GM21528 (cell line): Measurements from ENCODE around the gene MBD3L3.
"Not testable (repeated sequence)": the region's sequence is repeated elsewhere in the genome, so short reads cannot be mapped to it uniquely, and the experiment has no call there.

Source experiments
- ATAC-seq: cut with Tn5 transposase; IDR thresholded peaks from one replicate; pipeline ENCODE4 v1.9.1; 2021; ENCODE audit warnings: mild to moderate bottlenecking, moderate library complexity; ENCODE audit not compliant: unreplicated experiment, low FRiP score

The MBD3L3 gene

DNA sequence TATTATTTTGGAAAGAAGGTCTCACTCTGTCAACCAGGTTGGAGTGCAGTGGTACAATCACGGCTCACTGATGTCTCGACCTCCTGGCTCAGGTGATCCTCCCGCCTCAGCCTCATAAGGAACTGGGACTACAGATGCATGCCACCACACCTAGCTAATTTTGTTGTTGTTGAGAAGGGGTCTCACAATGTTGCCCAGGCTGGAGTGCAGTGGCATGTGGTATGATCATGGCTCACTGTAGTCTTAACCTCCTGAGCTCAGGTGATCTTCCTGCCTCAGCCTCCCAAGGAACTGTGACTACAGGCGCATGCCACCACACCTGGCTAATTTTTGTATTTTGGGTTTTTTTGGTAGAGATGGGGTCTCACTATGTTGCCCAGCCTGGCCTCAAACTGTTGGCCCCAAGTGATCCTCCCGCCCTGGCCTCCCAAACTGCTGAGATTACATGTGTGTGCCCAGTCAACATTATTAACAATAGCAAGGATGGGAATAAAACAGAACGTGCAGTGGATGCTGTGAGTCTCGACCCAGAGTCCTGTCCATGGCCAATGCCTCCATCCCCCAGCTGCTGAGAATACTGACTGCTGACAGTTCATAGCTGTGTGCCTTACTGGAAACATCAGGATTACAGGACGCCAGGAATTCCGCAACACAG lies 5.4 kb upstream of the MBD3L3 start:
- no peak for ATAC-seq

DNA sequence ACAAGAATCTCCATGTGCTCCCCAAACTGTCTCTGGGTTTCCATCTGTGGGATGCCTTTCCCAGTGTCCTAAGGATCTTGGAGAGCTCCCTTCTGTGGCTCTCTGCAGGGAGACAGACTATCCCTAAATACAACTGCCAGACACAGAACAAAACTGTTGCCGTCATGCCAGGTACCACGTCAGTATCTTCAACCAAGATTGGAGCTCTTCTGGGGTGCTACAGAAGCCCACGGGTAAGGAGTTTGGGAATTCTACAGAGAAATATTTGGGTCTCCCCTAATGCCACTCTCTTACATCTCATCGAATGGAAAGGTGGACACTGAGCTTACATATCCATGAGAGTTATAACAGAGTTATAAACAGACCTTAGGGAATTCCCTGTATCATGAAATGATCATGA lies 4.9 kb upstream of the MBD3L3 start:
- ATAC-seq, result no peak

DNA sequence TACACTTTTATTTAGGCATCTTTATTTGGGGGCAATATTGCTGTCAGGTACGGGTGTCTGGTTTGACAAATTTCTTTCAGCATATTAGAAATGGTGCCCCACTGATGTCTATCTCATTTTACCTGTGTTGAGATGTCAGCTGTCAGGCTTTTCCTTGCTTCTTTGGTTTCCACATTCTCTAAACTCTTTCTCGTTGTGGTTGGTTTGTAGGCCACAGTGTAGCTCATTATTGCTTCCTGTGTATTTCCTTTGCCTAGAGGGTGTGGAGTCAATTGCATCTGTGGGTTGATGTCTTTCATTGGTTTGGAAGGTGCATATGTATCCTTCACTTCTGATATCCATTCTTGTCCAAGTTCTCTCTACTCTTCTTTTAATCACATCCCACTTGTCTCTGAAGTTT lies 1.5 kb upstream of the MBD3L3 start:
- ATAC-seq, result not testable (repeated sequence)

DNA sequence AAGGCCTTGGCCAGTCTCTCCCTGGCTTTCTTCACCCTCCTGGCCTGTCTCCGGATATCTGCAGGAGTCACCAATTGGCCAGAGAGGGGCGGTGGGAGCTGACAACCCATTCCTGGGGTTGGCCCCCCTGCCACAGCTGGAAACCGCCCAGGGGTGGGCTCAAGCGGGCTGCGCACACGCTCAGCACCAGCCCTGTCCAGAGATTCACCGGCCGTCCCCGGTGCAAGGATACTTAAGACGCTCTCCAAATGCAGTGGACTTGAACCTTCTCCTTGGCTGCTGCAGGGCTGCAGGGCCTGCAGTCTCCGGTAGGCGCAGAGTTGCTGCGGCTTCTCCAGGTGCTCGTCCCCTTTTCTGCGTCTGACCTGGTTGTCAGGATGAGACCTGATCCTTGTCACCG lies 2.1 kb downstream of the MBD3L3 start:
- not testable (repeated sequence) for ATAC-seq

DNA sequence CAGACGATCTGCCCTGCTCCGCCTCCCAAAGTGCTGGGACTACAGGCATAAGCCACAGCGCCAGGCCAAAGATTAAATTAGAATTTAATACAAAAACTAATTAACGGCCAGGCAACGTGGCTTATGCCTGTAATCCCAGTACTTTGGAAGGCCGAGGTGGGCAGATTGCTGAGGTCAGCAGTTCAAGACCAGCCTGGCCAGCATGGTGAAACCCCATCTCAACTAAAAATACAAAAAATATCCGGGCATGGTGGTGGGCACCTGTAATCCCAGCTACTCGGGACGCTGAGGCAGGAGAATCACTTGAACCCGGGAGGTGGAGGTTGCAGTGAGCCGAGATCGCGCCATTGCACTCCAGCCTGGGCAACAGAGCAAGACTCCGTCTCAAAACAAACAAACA lies 2.8 kb downstream of the MBD3L3 start:
- not testable (repeated sequence) for ATAC-seq

DNA sequence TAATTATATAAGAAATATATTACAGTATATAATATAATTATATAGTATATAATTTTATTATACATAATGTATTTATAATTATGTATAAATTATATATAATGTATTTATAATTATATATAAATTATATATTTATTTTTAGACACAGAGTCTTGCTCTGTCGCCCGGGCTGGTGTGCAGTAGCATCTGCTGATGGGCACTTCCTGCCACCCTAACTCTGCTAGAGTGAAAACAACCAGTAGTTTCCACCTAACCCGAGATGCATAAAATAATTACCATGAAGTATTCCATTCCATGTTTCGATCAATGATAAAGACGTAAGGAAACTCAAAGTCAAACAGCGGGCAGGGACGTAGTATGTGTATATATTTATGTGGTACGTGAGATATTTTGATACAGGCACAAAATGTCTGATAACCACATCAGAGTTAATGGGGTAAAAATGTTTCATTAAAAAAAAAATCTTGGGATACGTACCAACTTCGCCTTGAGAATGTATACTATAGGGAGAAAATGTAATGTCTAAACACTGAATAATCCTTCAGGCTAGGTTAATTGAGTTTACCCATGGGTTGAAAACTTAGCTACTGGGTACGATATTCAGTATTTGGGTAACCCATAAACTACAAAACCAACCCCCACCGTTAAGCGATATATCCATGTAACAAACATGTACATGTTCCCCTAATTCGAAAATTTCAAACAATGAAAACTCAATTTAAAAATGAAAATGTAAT lies 3.7 kb downstream of the MBD3L3 start:
- not testable (repeated sequence) for ATAC-seq

DNA sequence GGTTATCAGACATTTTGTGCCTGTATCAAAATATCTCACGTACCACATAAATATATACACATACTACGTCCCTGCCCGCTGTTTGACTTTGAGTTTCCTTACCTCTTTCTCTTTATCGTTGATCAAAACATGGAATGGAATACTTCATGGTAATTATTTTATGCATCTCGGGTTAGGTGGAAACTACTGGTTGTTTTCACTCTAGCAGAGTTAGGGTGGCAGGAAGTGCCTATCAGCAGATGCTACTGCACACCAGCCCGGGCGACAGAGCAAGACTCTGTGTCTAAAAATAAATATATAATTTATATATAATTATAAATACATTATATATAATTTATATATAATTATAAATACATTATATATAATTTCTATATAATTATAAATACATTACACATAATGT lies 5.6 kb downstream of the MBD3L3 start:
- not testable (repeated sequence) for ATAC-seq

DNA sequence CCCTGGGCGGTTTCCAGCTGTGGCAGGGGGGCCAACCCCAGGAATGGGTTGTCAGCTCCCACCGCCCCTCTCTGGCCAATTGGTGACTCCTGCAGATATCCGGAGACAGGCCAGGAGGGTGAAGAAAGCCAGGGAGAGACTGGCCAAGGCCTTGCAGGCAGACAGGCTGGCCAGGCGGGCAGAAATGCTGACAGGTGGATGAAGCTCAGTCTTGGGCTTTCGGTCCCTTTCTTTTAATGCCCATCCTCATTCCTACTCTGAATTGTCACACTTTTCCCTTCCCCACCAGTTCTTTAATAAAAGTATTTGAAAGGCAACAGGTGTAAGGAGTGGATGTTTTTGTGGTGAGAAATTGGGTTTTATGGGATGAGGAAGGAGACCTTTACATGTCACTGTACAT lies 7.1 kb downstream of the MBD3L3 start:
- ATAC-seq, result not testable (repeated sequence)

DNA sequence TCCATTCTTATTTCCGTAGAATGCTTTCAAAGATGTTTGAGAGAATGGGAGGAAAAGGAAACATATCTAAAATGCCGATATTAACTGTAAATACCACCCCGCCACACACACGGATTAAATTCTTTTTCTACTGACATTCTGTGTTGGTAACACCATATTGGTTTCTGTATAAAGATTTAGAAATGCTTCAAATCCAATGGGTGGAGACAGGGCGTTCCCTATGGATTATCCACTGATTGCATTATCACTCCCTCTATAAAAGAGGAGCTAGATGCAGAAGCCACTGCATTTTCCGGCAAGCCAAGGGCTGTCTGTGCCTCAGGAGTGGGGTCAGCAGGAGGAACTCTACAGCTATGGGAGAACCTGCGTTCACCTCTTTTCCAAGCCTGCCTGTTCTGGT lies 9.5 kb downstream of the MBD3L3 start, which contains the start of gene MBD3L2:
MBD3L2 (plus strand) TSS at position 301 of the 400 bp plus-strand sequence; CDS start at position 354, 53 bp downstream.
- not testable (repeated sequence) for ATAC-seq

DNA sequence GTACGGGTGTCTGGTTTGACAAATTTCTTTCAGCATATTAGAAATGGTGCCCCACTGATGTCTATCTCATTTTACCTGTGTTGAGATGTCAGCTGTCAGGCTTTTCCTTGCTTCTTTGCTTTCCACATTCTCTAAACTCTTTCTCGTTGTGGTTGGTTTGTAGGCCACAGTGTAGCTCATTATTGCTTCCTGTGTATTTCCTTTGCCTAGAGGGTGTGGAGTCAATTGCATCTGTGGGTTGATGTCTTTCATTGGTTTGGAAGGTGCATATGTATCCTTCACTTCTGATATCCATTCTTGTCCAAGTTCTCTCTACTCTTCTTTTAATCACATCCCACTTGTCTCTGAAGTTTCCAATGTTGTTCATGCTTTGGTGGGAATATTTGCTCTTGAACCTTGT lies 16.9 kb downstream of the MBD3L3 start:
- ATAC-seq, result not testable (repeated sequence)

DNA sequence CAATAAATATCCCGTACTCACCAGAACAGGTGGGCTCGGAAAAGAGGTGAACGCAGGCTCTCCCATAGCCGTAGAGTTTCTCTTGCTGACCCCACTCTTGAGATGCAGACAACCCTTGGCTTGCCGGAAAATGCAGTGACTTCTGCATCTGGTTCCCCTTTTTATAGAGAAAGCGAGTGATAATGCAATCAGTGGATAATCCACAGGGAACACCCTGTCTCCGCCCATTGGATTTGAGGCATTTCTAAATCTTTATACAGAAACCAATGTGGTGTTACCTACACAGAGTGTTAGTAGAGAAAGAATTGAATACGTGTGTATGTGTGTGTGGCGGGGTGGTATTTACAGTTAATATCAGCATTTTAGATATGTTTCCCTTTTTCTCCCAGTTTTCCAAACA lies 18.4 kb downstream of the MBD3L3 start, which contains the start of gene MBD3L4:
MBD3L4 (minus strand) TSS at position 101 of the 400 bp plus-strand sequence; CDS start at position 66, 35 bp downstream.
- ATAC-seq, result not testable (repeated sequence)

DNA sequence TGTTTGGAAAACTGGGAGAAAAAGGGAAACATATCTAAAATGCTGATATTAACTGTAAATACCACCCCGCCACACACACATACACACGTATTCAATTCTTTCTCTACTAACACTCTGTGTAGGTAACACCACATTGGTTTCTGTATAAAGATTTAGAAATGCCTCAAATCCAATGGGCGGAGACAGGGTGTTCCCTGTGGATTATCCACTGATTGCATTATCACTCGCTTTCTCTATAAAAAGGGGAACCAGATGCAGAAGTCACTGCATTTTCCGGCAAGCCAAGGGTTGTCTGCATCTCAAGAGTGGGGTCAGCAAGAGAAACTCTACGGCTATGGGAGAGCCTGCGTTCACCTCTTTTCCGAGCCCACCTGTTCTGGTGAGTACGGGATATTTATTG lies 28.2 kb downstream of the MBD3L3 start, which contains the start of gene MBD3L5:
MBD3L5 (plus strand) TSS at position 301 of the 400 bp plus-strand sequence; CDS start at position 335, 34 bp downstream.
- not testable (repeated sequence) for ATAC-seq

DNA sequence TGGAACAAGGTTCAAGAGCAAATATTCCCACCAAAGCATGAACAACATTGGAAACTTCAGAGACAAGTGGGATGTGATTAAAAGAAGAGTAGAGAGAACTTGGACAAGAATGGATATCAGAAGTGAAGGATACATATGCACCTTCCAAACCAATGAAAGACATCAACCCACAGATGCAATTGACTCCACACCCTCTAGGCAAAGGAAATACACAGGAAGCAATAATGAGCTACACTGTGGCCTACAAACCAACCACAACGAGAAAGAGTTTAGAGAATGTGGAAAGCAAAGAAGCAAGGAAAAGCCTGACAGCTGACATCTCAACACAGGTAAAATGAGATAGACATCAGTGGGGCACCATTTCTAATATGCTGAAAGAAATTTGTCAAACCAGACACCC lies 29.7 kb downstream of the MBD3L3 start:
- not testable (repeated sequence) for ATAC-seq

DNA sequence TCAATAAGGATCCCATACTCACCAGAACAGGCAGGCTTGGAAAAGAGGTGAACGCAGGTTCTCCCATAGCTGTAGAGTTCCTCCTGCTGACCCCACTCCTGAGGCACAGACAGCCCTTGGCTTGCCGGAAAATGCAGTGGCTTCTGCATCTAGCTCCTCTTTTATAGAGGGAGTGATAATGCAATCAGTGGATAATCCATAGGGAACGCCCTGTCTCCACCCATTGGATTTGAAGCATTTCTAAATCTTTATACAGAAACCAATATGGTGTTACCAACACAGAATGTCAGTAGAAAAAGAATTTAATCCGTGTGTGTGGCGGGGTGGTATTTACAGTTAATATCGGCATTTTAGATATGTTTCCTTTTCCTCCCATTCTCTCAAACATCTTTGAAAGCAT lies 37.1 kb downstream of the MBD3L3 start, which contains the start of gene MBD3L2B:
MBD3L2B (minus strand) TSS at position 101 of the 400 bp plus-strand sequence; CDS start at position 67, 34 bp downstream.
- not testable (repeated sequence) for ATAC-seq

DNA sequence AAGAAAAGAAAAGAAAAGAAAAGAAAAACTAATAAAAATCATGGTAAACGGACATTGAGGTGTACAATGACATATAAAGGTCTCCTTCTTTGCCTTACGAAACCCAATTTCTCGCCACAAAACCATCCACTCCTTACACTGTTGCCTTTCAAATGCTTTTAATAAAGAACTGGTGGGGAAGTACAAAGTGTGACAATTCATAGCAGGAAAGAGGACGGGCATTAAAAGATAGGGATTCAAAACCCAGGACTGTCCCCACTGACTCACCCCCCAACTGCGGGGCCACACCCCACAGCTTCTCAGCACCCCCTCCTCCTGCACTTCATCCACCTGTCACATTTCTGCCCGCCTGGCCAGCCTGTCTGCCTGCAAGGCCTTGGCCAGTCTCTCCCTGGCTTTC lies 39.6 kb downstream of the MBD3L3 start:
- no peak for ATAC-seq

DNA sequence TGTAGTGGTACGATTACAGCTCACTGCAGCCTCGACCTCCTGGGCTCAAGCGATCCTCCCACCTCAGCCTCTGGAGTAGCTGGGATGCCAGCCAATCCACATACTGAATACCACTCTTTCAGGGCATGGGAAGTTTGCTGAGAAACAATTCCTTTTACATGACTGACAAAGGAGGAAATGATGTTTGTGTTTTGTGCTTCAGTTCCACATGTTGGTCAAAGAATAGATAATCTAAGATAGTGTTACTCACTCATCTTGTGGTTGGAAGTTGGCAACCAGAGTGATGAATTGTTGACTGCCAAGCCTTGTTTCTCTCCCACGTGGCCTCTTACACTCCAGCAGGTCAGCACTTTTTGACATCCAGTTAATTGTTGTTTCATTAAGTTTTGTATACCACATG lies 44.8 kb downstream of the MBD3L3 start:
- no peak for ATAC-seq

DNA sequence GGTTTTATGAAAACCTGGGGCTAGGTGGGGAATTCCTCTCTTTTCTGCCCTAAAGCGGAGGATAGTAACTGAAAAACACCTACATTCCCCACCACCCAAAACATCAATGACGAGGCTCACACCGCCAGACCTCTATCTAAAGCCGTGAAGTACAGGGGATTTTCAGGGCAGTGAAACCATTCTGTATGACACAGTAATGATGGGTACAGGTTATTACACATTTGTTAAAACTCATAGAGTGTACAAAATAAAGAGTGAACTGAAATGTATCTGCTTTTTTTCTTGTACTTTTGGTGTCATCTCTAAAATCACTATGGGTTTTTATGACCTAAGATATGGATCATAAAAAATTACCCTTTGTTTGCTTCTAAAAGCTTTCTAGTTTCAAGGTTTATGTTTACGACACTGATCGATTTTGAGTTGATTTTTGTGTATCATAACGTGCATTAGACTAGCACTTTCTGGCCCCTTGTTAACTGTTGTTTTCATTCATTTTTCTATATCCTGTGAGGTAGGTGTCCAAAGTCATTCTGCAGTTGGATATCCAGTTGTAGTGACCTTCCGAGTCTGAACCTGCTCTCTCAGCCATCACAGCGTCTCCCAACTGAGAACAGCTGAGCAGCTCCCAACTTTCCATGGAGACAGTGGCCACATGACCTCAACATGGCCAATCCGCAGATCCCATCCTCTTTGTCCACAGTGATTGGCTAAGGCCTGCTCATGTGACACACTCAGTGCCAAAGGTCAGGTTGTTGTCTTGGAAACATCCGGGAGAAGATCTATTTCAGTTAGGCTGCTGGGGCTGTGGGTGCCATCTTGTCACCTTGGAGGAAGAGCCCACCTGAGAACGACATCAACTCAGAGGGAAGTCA lies 47.5 kb downstream of the MBD3L3 start:
- ATAC-seq, result no peak

DNA sequence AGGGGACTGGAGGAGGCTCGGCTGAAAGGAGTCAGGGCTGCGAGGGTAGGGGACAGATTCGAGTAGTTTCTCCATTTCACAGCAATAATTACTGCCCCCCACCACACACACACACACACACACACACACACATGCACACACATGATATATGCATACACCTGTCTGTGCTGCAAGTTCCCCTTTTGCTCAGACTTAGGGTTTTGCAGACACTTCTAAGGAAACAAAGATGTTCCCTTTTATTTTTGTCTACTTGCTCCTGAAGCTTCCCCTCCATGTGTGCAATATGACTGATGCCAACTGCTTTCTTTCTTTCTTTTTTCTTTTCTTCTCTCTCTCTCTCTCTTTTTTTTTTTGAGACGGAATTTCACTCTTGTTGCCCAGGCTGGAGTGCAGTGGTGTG lies 50.6 kb downstream of the MBD3L3 start:
- no peak for ATAC-seq
